LNCAP (cell line): ENCODE results near the gene TFDP2.

ENCODE experiments used
- TF ChIP-seq, protein P1 (sequence below): fragments of 450-650 bp; IDR thresholded peaks from 2 replicates; pipeline ENCODE4 v1.5.1; 2017; ENCODE audit warnings: mild to moderate bottlenecking

Gene TFDP2

DNA sequence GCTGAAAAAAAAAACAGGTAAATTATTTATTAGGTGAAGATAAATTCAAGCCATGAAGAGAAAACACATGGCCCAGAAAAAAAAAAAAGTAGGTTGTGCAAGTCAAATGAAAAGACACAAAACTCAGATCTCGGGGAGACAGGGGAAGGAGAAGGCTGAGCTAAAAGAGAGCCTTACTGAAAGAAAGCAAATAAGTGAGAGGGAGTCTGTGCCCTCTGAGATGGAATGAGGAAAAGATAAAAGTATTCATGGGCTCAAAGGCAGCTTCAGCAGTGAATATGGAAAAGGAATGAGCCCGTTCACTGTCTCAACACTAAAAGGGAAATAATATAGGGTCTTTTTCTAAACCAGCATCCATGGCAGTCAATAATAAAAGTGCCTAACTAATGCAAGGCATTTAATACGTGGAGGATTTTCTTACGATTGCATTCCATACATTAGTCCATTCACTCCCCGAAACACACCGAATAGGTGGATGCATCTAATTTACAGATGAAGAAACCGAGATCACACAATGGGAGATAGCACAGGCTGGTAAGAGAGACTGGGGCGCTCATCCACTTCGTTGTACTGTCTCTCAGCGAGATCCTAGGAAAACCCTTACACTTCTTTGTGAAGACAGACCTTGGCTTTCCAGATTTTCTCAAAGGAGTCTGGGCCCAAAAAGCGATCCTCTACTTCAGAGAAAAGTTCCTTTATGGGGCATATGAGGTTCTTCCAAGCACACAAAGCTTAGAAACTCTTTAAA is 1.1 kb downstream of the TFDP2 start:
- TF ChIP-seq, protein P1, sequence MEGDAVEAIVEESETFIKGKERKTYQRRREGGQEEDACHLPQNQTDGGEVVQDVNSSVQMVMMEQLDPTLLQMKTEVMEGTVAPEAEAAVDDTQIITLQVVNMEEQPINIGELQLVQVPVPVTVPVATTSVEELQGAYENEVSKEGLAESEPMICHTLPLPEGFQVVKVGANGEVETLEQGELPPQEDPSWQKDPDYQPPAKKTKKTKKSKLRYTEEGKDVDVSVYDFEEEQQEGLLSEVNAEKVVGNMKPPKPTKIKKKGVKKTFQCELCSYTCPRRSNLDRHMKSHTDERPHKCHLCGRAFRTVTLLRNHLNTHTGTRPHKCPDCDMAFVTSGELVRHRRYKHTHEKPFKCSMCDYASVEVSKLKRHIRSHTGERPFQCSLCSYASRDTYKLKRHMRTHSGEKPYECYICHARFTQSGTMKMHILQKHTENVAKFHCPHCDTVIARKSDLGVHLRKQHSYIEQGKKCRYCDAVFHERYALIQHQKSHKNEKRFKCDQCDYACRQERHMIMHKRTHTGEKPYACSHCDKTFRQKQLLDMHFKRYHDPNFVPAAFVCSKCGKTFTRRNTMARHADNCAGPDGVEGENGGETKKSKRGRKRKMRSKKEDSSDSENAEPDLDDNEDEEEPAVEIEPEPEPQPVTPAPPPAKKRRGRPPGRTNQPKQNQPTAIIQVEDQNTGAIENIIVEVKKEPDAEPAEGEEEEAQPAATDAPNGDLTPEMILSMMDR, result no peak

DNA sequence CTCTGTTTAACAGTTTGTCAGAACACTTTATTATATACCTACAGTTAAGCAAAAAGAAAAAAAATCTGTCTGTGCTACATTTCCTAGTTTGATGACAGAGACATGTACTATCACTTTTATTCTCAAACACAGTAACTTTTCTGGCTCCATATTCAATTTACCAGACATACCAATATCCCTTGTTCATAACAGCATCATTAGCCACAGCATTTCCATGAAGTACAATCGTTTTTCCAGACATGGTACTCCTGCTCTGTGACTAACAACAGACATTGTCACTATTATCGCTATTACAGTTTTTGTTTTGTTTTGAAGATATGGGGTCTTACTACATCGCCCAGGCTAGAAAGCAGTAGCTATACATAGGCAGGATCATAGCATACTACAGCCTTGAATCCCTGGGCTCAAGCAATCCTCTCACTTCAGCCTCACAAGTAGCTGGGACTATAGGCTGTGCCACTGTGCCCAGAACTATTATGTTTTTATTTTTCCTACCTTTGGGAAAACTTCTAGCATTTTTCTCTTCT is 14.5 kb downstream of the TFDP2 start:
- TF ChIP-seq, protein P1, result no peak

DNA sequence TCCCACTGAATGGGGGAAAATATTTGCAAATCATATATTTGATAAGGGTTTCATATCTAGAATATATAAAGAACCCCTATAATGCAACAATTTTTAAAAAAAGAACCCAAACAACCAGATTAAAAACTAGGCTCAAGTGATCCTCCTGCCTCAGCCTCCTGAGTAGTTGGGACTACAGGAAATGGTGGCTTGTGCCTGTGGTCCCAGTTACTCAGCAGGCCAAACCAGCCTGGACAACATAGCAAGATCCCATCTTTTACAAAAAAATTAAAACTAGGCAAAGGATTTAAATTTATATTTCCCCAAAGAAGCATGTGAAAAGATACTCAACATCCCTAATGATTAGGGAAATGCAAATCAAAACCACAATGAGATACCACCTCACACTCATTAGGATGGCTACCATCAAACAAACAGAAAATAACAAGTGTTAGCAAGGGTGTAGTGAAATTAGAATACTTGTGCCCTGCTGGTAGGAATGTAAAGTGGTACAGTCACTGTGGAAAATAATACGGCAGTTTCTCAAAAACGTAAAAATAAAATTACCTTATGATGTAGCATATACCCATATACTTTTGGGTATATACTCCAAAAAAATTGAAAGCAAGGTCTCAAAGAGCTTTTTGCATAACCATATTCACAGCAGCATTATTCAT is 19.7 kb downstream of the TFDP2 start:
- TF ChIP-seq, protein P1, result no peak

DNA sequence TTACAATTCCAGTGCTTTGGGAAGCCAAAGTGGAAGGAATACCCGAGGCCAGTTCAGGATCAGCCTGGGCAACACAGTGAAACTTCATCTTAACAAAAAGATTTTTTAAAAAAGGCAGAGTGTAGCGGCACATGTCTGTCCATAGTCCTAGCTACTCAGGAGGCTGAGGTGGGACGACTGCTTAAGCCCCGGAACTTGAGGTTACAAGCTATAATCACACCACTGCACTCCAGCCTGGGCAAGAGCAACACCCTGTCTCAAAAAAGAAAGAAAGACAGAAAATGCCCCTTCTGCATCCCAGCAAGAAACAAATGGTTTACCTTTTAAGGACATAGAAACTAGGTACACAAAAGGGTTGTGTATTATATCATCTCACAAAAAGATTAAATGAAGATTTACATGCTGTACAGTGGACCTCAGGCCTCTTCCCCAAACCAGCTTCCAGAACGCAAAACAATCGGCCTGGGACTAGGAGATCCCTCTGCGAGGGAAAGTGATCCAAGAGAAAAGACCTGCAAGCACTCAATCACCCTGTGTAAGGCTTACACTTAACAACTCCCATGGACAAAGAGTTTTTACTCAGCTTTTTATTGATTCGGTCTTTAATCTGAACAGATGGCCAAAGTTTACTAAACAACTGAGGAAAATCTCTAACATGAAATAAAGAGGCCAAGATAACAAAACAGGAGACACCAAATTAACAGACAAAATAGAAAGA is 21.2 kb downstream of the TFDP2 start:
- TF ChIP-seq, protein P1, result no peak

DNA sequence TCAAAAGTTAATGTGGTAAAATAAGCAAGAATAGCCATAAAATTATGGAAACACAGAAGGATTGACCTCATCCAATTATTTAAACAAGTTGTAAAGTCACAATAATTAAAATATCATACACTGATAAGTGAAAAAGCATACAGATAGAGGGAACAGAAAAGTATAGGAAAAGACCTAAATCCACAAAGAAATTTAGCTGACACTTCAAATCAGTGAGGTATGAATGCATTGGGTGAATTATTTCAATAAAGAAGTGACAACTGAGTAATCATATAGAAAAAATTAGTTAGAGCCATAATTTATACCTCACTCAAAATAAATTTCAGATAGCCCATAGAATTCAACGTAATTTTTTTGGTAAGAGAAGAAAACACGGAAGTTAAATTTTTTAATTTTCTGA is 25.1 kb downstream of the TFDP2 start:
- TF ChIP-seq, protein P1, result no peak

DNA sequence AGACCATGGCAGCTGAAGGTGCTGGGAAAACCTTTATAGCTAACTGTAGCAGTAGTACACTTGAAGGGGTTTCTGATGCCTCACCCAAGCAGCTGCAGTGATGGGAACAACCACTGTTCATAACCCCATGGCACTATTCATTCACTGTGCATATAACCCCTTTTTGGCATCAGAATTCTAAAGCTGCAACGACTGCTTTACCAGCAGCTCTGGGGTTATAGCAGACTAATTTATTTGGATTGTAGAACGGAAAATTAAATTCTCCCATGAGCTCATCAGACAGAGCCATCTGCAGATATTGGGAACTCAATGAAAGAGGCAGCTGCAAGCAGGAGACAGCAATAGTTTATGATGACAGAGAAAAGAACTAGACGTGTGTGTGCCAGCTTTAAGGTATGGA is 28.6 kb downstream of the TFDP2 start:
- TF ChIP-seq, protein P1, result no peak

DNA sequence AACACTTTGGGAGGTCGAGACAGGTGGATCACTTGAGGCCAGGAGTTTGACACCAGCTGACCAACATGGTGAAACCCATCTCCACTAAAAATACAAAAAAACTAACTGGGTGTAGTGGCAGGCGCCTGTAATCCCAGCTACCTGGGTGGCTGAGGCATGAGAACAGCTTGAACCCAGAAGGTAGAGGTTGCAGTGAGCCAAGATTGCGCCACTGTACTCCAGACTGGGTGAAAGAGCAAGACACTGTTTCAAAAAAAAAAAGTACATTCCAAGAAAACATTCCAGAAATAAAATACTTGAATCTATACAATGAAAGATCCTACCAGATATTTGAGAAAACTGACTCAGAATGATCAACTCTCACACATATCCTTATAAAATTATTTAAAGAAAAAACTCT is 30.4 kb downstream of the TFDP2 start:
- TF ChIP-seq, protein P1, result no peak
